DOHH2 (cell line): ENCODE data around the gene TP63.

Experiments
- H3F3A ChIP-seq: fragments of 200-600 bp; sonication (generic), shearing (Covaris generic); 2 replicates; pipeline ENCODE4 v1.6.0; 2016; ENCODE audit warnings: antibody characterized with exemption, mild to moderate bottlenecking; ENCODE audit not compliant: control insufficient read depth, insufficient read depth
- H3K27ac ChIP-seq: fragments of 200-600 bp; sonication (generic); 2 replicates; pipeline ENCODE4 v1.5.1; 2014; ENCODE audit warnings: low read depth, mild to moderate bottlenecking, low read length, moderate library complexity
- H3K27me3 ChIP-seq: fragments of 200-600 bp; sonication (generic); 2 replicates; pipeline ENCODE4 v1.6.1; 2014; ENCODE audit warnings: mild to moderate bottlenecking, low read length, mixed read lengths; ENCODE audit not compliant: control insufficient read depth
- H3K36me3 ChIP-seq: fragments of 200-600 bp; sonication (generic); 2 replicates; pipeline ENCODE4 v1.6.1; 2014; ENCODE audit warnings: mild to moderate bottlenecking, low read length, moderate library complexity, mixed read lengths; ENCODE audit not compliant: control insufficient read depth
- H3K4me1 ChIP-seq: fragments of 200-600 bp; sonication (generic); 2 replicates; pipeline ENCODE4 v1.6.1; 2014; ENCODE audit warnings: mild to moderate bottlenecking, low read length, mixed read lengths; ENCODE audit not compliant: control insufficient read depth
- H3K4me2 ChIP-seq: fragments of 200-600 bp; sonication (generic); 2 replicates; pipeline ENCODE4 v1.6.0; 2014; ENCODE audit warnings: mild to moderate bottlenecking, low read length, moderate library complexity
- H3K4me3 ChIP-seq: fragments of 200-600 bp; sonication (generic); 2 replicates; pipeline ENCODE4 v1.5.1; 2014; ENCODE audit warnings: mild to moderate bottlenecking, low read length, mixed read lengths
- H3K79me2 ChIP-seq: fragments of 200-600 bp; sonication (generic); 2 replicates; pipeline ENCODE4 v1.6.1; 2014; ENCODE audit warnings: mild to moderate bottlenecking, low read length, mixed read lengths; ENCODE audit not compliant: control insufficient read depth
- H3K9me2 ChIP-seq: fragments of 200-600 bp; sonication (generic); replicated peaks from 2 replicates; pipeline ENCODE4 v1.6.1; 2014; ENCODE audit warnings: mild to moderate bottlenecking, low read length, mixed read lengths; ENCODE audit not compliant: control insufficient read depth
- H3K9me3 ChIP-seq: fragments of 200-600 bp; sonication (generic); 2 replicates; pipeline ENCODE4 v1.6.1; 2014; ENCODE audit warnings: antibody characterized with exemption, low read length, mixed read lengths; ENCODE audit not compliant: control insufficient read depth, insufficient read depth
- H4K20me1 ChIP-seq: fragments of 200-600 bp; sonication (generic); 2 replicates; pipeline ENCODE4 v1.6.0; 2014; ENCODE audit warnings: low read depth, mild to moderate bottlenecking, antibody characterized with exemption, low read length, moderate library complexity; ENCODE audit not compliant: control insufficient read depth, insufficient read depth
- EZH2phosphoT487 ChIP-seq: fragments of 200-600 bp; sonication (generic); IDR thresholded peaks from 2 replicates; pipeline ENCODE4 v1.6.1; 2017; ENCODE audit warnings: borderline replicate concordance, mild to moderate bottlenecking, antibody characterized with exemption, low read length, moderate library complexity, mixed read lengths
- TF ChIP-seq, protein P1 (sequence below): fragments of 200-600 bp; sonication (generic); IDR thresholded peaks from one replicate; pipeline ENCODE4 v1.5.1; 2014; ENCODE audit warnings: antibody characterized with exemption, mild to moderate bottlenecking, low read depth, low read length; ENCODE audit not compliant: poor library complexity, severe bottlenecking

Gene TP63

DNA sequence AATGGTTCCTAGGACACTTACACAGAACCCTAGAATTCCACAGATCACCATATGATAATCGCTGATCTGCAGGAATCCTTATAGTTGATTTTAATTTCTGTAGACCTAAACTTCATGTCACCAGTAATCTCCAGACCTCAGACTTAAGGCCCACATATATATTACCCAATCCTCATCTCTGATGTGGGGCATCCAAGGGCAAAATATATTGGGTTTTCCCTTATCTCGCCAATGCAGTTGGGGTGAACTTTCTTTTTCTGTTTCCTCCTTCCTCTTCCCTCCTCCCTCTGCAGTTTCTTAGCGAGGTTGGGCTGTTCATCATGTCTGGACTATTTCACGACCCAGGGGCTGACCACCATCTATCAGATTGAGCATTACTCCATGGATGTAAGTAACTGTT lies 259.3 kb downstream of the TP63 start:
- Histone ChIP-seq H3K27ac (no peak overlapping the region), H3K4me3 (no peak overlapping the region), H3K4me1 (no peaks in the 10 kb centered on the region), H3K36me3 (no peaks in the 10 kb centered on the region), H3K4me2 (no peak overlapping the region), H4K20me1 (no peaks in the 10 kb centered on the region), H3K79me2 (no peaks in the 10 kb centered on the region), H3K27me3 (no peaks in the 10 kb centered on the region), H3K9me3 (no peaks in the 10 kb centered on the region), H3K9me2 (no peaks in the 10 kb centered on the region), H3F3A (no peaks in the 10 kb centered on the region)
- TF ChIP-seq, protein P1, sequence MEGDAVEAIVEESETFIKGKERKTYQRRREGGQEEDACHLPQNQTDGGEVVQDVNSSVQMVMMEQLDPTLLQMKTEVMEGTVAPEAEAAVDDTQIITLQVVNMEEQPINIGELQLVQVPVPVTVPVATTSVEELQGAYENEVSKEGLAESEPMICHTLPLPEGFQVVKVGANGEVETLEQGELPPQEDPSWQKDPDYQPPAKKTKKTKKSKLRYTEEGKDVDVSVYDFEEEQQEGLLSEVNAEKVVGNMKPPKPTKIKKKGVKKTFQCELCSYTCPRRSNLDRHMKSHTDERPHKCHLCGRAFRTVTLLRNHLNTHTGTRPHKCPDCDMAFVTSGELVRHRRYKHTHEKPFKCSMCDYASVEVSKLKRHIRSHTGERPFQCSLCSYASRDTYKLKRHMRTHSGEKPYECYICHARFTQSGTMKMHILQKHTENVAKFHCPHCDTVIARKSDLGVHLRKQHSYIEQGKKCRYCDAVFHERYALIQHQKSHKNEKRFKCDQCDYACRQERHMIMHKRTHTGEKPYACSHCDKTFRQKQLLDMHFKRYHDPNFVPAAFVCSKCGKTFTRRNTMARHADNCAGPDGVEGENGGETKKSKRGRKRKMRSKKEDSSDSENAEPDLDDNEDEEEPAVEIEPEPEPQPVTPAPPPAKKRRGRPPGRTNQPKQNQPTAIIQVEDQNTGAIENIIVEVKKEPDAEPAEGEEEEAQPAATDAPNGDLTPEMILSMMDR = no peak
- no peak for TF ChIP-seq EZH2phosphoT487

DNA sequence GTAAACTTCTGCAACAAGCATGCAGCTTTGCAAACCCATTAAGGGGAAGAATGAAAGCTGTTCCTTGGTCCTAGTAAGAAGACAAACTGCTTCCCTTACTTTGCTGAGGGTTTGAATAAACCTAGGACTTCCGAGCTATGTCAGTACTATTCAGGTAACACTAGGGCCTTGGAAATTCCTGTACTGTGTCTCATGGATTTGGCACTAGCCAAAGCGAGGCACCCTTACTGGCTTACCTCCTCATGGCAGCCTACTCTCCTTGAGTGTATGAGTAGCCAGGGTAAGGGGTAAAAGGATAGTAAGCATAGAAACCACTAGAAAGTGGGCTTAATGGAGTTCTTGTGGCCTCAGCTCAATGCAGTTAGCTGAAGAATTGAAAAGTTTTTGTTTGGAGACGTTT lies 265.3 kb downstream of the TP63 start:
- no peaks in the 10 kb centered on the region for H3F3A ChIP-seq
- no peaks in the 10 kb centered on the region for H3K9me2 ChIP-seq
- no peak overlapping the region for H3K4me2 ChIP-seq
- H3K9me3 ChIP-seq = no peaks in the 10 kb centered on the region
- no peaks in the 10 kb centered on the region for H4K20me1 ChIP-seq
- no peaks in the 10 kb centered on the region for H3K27me3 ChIP-seq
- no peak overlapping the region for H3K27ac ChIP-seq
- TF ChIP-seq EZH2phosphoT487 = no peak
- TF ChIP-seq, protein P1 = no peak
- H3K36me3 ChIP-seq = no peaks in the 10 kb centered on the region
- H3K79me2 ChIP-seq = no peaks in the 10 kb centered on the region
- no peak overlapping the region for H3K4me3 ChIP-seq
- H3K4me1 ChIP-seq = no peaks in the 10 kb centered on the region

DNA sequence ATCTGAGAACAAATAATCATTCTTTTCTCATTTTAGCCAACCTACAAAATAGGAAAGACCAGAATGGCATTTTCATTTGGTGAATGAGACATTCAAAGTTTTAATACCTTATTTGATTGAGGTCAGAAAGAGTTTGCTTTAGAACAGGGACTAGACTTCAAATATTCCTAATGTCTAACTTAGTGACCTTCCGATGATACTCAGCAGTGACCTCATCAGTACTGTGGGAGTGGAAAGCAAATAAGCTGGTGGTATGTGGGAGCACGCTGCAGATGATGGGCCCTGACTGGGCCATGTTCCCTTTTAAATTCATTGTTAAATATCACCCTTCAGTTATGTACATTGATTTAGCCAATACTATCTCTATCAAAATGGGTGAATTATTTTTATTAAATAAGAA lies 266.2 kb downstream of the TP63 start:
- Histone ChIP-seq H3K4me2 (no peak overlapping the region), H3K9me3 (no peaks in the 10 kb centered on the region), H3K79me2 (no peaks in the 10 kb centered on the region), H3K36me3 (no peaks in the 10 kb centered on the region), H3K27me3 (no peaks in the 10 kb centered on the region), H3K4me1 (no peaks in the 10 kb centered on the region), H3K27ac (no peak overlapping the region), H3K4me3 (no peak overlapping the region), H3K9me2 (no peaks in the 10 kb centered on the region), H3F3A (no peaks in the 10 kb centered on the region), H4K20me1 (no peaks in the 10 kb centered on the region)
- TF ChIP-seq EZH2phosphoT487 = no peak
- TF ChIP-seq, protein P1 = no peak

DNA sequence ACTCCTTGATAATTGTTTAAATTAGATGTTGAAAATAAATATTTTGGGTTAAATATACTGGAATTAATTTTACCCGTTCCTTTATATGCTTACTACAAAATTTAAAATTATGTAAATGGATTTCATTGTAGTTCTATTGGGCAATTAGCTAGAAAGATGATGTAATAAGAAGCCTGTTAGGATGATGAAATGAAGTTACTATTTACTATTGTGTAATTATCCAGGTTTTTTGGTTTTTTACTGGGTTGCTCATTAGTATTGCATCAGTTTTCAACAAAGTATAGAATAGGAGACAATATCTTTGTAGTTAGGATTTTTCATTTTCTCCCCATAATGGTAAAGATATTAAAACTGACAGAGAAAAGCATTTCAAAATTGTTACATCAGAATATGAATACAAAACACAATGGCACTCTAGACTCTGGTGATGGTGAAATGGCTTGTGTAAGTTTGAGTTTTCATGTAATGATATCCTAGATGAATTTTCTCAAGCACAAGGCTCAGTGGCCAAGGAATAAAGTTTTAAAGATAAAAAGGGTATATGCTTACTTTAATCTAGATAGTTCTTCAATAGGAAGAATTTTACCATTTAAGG lies 267.5 kb downstream of the TP63 start:
- Histone ChIP-seq H3F3A (no peaks in the 10 kb centered on the region), H3K79me2 (no peaks in the 10 kb centered on the region), H3K4me3 (no peak overlapping the region), H3K36me3 (no peaks in the 10 kb centered on the region), H3K9me3 (no peaks in the 10 kb centered on the region), H3K4me1 (no peaks in the 10 kb centered on the region), H3K4me2 (no peak overlapping the region), H3K9me2 (no peaks in the 10 kb centered on the region), H3K27ac (no peak overlapping the region), H3K27me3 (no peaks in the 10 kb centered on the region), H4K20me1 (no peaks in the 10 kb centered on the region)
- TF ChIP-seq, protein P1 = no peak
- TF ChIP-seq EZH2phosphoT487 = no peak
